IPS-15b (cell line): ENCODE results near the gene DOK7.
"Not testable (repeated sequence)": the region's sequence is repeated elsewhere in the genome, so short reads cannot be mapped to it uniquely, and the experiment has no call there.

Experiments used
- H3K27me3 ChIP-seq: one replicate; pipeline ENCODE4 v1.6.1; 2013; ENCODE audit warnings: low read length; ENCODE audit not compliant: control insufficient read depth, insufficient read depth
- H3K36me3 ChIP-seq: one replicate; pipeline ENCODE4 v1.6.1; 2013; ENCODE audit warnings: low read length; ENCODE audit not compliant: control insufficient read depth, insufficient read depth
- H3K4me1 ChIP-seq: one replicate; pipeline ENCODE4 v1.6.1; 2013; ENCODE audit warnings: mild to moderate bottlenecking, low read length; ENCODE audit not compliant: control insufficient read depth, insufficient read depth
- H3K4me3 ChIP-seq: one replicate; pipeline ENCODE4 v1.5.1; 2013; ENCODE audit warnings: low read depth, low read length
- H3K9ac ChIP-seq: one replicate; pipeline ENCODE4 v1.6.1; 2013; ENCODE audit warnings: low read depth, mild to moderate bottlenecking, low read length
- H3K9me3 ChIP-seq: one replicate; pipeline ENCODE4 v1.6.1; 2013; ENCODE audit warnings: mild to moderate bottlenecking, low read length; ENCODE audit not compliant: control insufficient read depth, insufficient read depth

The DOK7 gene

DNA sequence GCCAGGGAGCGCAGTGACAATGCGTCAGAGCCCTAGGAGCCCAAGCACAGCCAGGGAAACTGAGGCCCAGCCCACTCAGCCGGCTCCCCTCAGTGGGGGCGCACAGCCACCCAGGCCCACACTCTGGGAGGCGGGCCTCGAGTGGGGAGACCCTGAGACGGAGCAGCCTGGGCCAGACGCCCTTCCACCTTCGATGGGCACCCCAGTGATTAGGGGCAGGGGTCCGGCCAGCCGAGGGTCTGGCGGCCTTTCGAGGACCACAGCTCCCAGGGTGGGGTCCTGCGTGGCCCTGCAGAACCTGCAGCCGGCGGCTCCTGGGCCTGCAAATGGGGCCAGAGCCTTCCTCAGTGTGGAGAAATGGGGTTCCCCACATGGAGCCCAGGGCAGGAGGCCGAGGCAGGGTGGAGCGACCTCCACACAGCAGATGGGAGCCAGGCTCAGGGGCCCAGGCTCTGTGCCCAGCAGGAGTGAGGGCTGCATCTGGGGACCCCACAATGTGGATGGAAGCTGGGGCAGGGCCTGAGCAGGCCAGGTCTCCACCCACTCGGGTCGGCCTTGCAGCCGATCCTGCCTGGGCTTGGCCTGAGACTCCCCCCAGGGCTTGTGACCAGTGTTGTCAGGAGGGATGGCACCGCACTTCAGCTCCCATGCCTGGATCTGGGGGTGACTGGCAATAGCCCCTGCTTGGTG, 16.3 kb upstream of the DOK7 start:
- Histone ChIP-seq H3K4me3 (no peak overlapping the region), H3K27me3 (no peaks in the 10 kb centered on the region), H3K36me3 (no peaks in the 10 kb centered on the region), H3K9me3 (no peaks in the 10 kb centered on the region), H3K9ac (no peak overlapping the region), H3K4me1 (no peaks in the 10 kb centered on the region)

DNA sequence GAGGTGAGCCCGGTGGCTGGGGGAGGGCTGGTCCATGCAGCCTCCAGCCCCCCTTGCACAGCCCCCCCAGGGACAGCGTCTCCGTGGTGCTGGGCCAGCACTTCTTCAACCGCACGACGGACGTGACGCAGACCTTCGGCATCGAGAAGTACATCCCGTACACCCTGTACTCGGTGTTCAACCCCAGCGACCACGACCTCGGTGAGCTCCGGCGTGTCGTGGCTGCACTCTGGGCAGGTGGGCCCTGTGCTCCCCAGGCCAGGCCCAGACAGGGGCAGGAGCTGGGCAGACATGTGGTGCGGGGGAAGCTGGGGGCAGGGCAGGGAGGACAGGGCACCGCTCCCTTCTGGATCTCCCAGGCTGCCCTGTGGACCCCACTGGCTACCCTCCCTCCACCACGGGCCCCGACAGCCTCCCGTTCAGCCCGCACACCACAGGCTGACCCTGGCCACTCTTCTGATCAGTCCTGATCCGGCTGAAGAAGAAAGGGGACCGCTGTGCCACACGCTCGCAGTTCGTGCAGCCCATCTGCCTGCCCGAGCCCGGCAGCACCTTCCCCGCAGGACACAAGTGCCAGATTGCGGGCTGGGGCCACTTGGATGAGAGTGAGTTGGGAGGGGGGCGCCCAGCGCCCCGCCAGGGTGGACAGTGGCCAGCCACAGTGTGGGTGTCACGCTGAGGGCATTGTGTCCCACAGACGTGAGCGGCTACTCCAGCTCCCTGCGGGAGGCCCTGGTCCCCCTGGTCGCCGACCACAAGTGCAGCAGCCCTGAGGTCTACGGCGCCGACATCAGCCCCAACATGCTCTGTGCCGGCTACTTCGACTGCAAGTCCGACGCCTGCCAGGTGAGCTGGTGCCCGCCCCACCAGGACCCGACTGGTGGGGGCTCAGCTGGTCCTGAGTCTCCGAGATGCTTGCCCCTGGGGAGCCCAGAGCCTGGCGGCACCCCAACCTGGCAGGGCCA, 15.4 kb upstream of the DOK7 start:
- no peak overlapping the region for H3K9ac ChIP-seq
- no peaks in the 10 kb centered on the region for H3K27me3 ChIP-seq
- no peaks in the 10 kb centered on the region for H3K4me1 ChIP-seq
- no peaks in the 10 kb centered on the region for H3K9me3 ChIP-seq
- no peaks in the 10 kb centered on the region for H3K36me3 ChIP-seq
- no peak overlapping the region for H3K4me3 ChIP-seq

DNA sequence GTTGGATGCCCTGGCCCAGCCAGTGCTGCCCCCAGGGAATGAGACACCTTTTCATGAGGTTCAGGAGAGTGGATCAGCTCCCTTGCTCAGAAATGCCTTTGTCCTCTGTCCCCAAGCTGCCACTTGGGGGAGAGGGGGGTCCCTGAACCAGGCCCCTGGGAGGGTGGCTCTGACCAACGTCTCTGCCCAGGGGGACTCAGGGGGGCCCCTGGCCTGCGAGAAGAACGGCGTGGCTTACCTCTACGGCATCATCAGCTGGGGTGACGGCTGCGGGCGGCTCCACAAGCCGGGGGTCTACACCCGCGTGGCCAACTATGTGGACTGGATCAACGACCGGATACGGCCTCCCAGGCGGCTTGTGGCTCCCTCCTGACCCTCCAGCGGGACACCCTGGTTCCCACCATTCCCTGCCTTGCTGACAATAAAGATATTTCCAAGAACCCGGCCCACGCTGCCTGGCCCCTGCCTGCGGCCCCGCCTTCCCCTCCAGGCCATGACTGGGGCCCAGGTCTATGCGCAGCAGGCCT, 14.0 kb upstream of the DOK7 start:
- Histone ChIP-seq H3K4me1 (no peaks in the 10 kb centered on the region), H3K27me3 (peaks cover 2% of the 10 kb centered on the region), H3K4me3 (no peak overlapping the region), H3K36me3 (no peaks in the 10 kb centered on the region), H3K9me3 (peaks cover 5% of the 10 kb centered on the region), H3K9ac (no peak overlapping the region)

DNA sequence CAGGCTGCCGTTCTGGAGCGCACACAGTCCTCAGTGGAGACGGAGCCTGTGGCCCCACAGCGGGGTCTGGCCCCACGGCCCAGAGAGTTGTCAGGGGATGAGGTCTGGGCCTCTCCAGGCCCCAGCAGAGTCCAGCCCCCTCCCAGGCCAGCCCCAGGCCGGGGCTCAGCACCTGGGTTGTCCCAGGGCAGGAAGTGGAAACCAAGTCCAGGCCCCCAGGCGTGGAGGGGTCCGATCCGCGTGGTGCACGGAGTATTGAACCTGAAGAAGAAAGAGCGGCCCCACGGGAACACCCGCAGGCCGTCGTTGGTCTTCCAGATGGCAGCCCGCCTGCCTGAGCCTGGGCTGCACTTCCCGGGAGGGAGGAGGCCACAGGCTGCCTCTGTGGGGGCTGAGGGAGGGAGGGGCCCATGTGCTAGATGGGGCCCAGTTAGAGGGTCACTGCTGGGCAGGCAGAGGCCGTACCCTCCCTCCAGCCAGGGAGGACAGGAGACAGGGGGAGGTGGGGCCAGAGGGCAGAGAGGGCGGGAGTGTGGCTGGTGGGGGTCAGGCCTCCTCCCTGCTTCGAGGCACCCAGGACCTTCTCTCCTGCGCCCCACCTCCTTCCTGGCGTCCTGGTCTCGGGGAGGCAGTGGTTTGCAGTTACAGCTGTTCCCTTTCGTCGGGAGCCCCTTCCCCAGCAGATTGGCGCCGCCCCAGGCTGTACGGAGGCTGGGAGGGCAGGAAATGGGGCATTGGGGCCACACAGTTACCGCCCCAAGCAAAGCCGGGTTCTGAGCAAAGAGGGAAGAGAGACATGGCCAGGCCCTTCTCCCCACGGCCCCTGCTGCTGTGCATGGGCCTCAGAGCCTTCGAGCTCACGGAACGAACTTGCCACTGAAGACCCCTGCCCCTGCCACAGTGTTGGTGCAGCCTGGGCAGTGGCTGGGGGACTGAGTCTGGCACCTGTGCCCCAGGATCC, 13.3 kb upstream of the DOK7 start:
- Histone ChIP-seq H3K4me3 (no peak overlapping the region), H3K9ac (no peak overlapping the region), H3K4me1 (no peaks in the 10 kb centered on the region), H3K27me3 (peaks cover 2% of the 10 kb centered on the region), H3K9me3 (peaks cover 6% of the 10 kb centered on the region), H3K36me3 (no peaks in the 10 kb centered on the region)

DNA sequence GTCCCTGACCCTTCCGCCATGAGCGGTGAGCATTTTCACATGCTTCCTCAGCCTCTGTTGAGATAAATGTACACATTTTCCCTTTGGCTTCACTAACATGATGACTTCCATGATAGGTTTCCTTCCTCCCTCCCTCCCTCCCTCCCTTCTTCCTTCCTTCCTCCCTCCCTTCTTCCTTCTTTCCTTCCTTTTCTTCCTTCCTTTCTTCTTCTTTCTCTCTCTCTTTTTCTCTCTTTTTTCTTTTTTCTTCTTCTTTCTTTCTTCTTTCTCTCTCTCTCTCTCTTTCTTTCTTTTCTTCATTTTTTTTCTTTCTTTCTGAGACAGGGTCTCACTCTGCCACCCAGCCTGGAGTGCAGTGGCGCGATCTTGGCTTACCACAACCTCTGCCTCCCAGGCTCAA, 12.5 kb upstream of the DOK7 start:
- Histone ChIP-seq H3K27me3 (peaks cover 2% of the 10 kb centered on the region), H3K36me3 (no peaks in the 10 kb centered on the region), H3K9ac (no peak overlapping the region)

DNA sequence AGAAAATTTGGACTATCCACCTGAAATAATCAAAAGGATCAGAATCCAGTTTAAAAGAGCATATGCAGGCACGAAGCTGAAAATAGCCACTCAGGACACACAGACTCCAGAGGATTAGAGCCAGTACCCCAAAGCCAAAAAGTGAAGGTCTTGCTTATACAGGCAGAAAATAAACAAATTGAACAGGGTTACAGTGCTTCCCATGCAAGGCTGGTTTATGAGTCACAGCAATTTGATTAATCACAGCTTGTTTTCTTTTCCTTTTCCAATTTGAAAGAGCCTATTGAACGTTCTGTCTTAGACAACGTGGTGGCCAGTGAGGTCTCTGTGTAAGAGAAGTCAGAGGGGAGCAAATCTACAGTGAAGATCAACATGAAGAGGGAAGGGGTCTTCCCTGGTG, 11.2 kb upstream of the DOK7 start:
- no peak overlapping the region for H3K4me3 ChIP-seq
- H3K9me3 ChIP-seq, result peaks cover 6% of the 10 kb centered on the region
- H3K36me3 ChIP-seq, result no peaks in the 10 kb centered on the region
- no peak overlapping the region for H3K9ac ChIP-seq
- peaks cover 6% of the 10 kb centered on the region for H3K27me3 ChIP-seq
- H3K4me1 ChIP-seq, result no peaks in the 10 kb centered on the region

More for the DNA sequence above, 12.5 kb upstream of the DOK7 start:
- H3K4me1 ChIP-seq, result no peaks in the 10 kb centered on the region
- H3K4me3 ChIP-seq, result no peak overlapping the region
- H3K9me3 ChIP-seq, result peaks cover 6% of the 10 kb centered on the region

DNA sequence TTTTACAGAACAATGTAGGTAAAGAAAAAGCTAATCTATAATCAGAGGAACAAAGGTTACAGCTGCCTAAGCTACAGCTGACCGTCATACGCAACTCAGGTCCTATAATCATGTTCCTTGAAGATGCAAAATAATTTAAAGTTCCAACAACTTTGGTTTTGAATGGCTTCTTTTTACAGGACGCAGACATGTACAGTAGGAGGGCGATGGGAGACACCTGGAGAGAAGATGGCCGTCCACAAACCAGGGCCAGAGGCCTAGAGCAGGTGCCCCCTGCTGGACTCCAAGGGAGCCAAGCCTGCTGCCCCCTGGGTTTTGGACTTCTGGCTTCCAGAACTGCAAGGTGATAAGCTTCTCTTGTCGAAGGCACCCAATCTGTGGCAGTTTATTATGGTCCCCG, 10.7 kb upstream of the DOK7 start:
- Histone ChIP-seq H3K9me3 (peaks cover 6% of the 10 kb centered on the region), H3K4me3 (no peak overlapping the region), H3K27me3 (peaks cover 7% of the 10 kb centered on the region), H3K4me1 (no peaks in the 10 kb centered on the region), H3K9ac (no peak overlapping the region), H3K36me3 (no peaks in the 10 kb centered on the region)

DNA sequence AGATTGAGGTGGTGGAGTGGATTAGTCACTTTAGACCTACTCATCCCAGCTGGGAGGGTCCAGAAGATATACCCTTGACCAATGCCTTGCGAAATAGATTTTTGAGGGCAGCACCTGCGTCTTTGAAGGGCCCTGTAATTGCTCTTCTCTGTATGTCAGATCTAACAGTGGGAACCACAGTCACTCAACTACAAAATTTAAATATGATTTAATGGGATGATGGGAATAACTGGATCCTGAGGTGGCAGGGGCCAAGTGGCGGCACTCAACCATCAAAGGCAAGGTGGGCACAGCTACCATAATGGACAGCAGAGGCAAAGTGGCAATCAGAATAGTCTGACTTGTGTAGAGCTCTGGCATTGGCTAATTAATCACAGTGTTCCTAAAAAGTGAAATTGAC, 7.5 kb upstream of the DOK7 start:
- not testable (repeated sequence) for H3K36me3 ChIP-seq, H3K9me3 ChIP-seq, H3K4me3 ChIP-seq, H3K9ac ChIP-seq, H3K4me1 ChIP-seq
- peaks cover 14% of the 10 kb centered on the region for H3K27me3 ChIP-seq

DNA sequence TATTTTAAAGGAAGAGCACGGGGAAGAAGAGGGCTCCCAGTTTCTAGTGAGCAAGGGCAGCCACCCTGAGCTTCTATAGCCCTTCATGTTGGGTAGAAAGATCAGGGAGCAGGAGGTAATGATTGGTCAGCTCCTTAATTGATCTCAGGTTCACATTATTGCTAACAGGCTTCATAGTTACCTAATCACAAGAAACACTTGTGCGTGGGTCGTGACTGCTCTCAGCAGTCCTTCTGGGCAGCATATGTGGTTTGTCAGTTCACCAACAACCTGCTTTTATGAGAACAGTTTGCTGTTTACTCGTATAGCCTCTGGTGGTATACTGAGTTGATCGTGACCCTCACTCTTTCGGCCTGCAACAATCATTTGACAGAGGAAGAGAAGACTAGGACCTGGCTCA, 4.7 kb upstream of the DOK7 start:
- H3K27me3 ChIP-seq, result peaks cover 15% of the 10 kb centered on the region
- no peak overlapping the region for H3K4me3 ChIP-seq
- H3K9ac ChIP-seq, result no peak overlapping the region
- no peaks in the 10 kb centered on the region for H3K4me1 ChIP-seq
- H3K9me3 ChIP-seq, result peaks cover 6% of the 10 kb centered on the region
- H3K36me3 ChIP-seq, result no peaks in the 10 kb centered on the region

DNA sequence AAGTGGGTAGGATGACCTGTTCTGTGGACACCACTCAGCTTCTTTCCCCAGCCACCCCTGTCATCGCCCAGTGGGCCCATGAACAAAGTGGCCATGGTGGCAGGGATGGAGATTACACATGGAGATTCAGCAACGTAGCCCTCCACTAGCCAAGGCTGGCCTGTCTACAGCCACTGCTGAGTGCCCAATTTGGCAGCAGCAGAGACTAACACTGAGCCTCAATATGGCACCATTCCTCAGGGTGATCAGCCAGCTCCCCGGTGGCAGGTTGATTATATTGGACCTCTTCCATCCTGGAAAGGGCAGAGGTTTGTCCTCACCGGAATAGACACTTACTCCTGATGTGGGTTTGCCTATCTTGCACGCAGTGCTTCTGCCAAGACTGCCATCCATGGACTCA, 4.0 kb upstream of the DOK7 start:
- not testable (repeated sequence) for H3K4me1 ChIP-seq, H3K4me3 ChIP-seq, H3K9me3 ChIP-seq, H3K36me3 ChIP-seq, H3K9ac ChIP-seq
- peaks cover 14% of the 10 kb centered on the region for H3K27me3 ChIP-seq

DNA sequence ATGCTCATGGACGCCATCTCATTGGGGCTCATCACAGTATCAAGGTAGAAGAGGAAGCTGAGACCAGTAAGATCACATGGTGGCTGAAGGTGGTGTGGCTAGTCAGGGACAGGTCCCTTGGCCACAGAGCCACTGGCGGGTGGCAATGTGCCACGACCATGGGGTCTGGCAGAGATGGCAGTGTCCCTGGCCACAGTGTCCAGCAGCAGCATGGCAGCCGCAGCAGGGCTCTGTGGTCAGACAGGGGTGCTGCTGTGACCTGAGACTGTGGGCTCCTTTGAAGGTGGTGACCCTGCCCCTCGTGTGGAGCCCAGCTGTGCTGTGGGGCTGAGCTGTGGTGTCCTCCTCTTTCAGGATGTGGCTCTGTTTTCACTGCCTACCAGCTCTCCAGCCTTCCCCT, 2.2 kb upstream of the DOK7 start:
- Histone ChIP-seq H3K27me3 (peaks cover 21% of the 10 kb centered on the region), H3K9ac (no peak overlapping the region), H3K4me1 (no peaks in the 10 kb centered on the region), H3K36me3 (no peaks in the 10 kb centered on the region), H3K4me3 (no peak overlapping the region), H3K9me3 (no peaks in the 10 kb centered on the region)
